GM19099 (cell line): ENCODE measurements around the gene PEAR1.

Experiments used
- POLR2A ChIP-seq: IDR thresholded peaks from 3 replicates; pipeline ENCODE4 v1.6.1; 2011; ENCODE audit warnings: low read depth; ENCODE audit not compliant: insufficient read length; ENCODE audit errors: extremely low read depth

The PEAR1 gene

DNA sequence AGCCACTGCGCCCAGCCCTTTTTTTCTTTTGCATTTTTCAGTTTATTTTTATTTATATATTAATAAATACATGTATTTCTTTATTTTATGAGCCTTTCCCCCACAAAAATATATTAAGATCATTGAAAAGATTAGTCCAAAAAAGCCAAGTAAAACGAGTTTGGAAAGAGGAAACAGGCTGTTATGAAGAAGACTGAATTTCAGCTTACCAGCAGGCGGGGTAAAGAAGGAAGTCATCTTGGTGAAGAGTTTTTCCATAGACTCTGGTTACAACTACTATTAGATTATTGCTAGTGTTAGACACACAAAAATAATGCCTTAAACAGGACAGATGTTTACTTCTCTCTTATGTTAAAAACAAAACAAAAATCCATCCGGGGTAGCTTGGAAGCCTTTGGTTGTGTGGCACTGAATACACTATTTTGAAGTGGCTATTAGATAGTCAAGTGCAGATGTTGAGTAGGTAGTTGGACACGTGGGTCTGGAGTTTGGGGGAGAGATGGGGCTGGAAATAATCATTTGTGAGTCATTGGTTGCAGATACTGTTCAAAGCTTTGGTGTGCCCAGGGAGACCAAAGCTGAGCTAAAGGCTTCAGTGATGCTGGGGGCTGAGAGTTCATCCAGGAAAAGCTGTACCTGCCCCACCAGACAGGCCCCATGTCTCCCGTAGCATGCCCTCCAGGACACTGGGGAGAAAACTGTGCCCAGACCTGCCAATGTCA is 18.2 kb downstream of the PEAR1 start:
- TF ChIP-seq POLR2A = no peak

- TF ChIP-seq POLR2A = no peak
These were observed 18.8 kb downstream of the PEAR1 start for GRCh38 chr1:156912310-156912709.

- TF ChIP-seq POLR2A = no peak
These were observed 19.6 kb downstream of the PEAR1 start for GRCh38 chr1:156912861-156913808.

DNA sequence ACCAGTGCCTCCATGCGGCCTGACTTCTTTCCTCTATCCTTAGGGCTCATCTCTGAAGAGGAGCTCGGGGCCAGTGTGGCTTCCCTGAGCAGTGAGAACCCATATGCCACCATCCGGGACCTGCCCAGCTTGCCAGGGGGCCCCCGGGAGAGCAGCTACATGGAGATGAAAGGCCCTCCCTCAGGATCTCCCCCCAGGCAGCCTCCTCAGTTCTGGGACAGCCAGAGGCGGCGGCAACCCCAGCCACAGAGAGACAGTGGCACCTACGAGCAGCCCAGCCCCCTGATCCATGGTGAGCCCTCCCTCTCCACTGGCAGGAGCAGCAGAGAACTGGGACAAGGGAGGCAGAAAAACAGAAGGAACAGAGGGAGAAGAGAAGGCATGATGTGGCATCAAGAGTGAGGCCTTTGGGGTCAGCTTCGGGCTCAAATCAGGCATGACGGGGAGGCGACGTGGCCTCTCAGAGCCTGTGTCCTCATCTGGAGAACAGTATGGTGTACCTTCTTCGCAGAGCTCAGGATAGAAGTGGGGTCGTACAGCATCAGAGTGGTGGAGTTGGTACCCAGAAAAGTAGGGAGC is 20.4 kb downstream of the PEAR1 start:
- TF ChIP-seq POLR2A = no peak

DNA sequence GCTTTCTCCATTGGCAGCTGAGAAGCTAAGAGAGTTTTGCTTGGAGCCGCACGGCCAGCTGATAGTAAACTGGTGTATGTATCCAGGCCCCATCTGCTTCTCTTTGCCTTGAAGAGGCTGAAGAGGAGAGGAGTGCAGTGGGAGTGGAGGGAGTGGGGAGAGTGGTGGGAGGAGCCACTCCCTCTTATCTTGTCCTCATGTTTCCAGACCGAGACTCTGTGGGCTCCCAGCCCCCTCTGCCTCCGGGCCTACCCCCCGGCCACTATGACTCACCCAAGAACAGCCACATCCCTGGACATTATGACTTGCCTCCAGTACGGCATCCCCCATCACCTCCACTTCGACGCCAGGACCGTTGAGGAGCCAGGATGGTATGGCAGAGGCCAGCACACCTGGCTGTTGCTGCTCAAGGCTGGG is 20.9 kb downstream of the PEAR1 start:
- no peak for TF ChIP-seq POLR2A

DNA sequence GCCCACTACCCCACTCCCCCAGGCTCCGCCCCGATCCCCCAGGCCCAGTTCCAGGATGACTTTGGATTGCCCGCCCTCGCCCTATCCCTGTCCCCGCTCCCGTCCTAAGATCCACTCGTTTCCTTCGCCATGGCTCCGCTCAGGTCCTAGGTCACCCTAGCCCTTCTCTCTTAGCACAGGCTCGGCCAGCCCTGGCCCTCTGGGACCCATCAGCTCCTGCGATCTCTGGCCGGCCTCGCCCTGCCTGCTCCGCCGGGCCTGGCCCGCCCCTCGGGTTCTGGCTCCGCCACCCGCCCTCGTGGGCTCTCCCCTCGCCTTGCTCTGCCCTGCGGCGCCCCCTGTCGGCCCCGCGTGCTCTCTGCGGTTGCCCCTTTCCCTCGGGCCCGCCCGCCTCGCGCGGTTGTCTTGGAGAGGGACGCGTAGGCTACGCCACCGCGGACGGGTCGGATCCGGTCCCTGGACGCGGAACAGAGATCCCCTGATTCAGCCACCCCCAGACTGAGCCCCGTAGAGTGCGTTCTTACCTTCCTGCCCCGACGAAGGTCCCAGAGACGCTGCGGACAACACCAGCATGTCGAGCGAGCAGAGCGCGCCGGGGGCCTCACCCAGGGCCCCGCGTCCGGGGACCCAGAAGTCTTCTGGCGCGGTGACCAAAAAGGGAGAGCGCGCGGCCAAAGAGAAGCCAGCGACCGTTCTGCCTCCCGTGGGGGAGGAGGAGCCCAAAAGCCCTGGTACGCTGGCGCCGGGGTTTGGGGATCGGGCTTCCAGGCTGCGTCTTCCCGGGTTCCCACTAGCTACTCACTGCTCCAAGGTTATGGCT is 26.9 kb downstream of the PEAR1 start, which contains the start of gene LRRC71:
Gene LRRC71 (plus strand): TSS at position 400 of the 820 bp plus-strand sequence. CDS start 172 bp downstream, at position 572.
- TF ChIP-seq POLR2A = no peak

GRCh38 chr1:156921053-156921529 is 27.6 kb downstream of the PEAR1 start:
- no peak for TF ChIP-seq POLR2A

DNA sequence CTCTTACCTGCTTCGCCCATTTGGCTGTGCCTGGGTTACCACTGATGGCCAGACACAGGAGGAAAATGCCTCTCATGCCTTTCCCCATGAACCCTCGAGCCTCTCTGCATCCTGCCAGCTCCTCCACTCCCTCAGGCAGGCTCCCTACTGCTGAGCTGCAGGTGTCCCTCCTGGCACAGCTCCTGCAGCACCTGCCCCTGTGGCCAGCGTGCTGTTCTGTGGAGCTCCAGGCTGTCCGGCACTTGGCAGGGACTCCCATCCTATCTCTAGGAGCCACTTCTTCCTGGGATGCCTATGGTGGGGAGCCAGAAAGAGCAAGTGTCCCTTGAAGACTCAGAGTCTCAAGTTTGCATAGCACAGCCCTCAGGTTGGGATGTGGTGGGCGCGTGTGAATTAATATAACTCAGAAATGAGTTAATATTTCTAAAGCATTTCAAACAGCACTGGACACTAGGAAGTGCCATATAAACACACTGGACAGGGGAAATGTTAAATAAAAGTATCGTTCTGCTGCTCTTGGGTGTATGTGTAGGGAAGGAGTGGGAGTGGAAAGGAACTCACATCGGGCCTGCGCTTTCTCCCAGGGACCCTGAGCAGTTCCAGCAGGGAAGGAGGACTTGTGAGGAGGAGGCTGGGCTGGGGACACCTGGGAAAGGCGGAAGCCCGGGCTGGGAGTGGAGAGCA is 29.6 kb downstream of the PEAR1 start:
- no peak for TF ChIP-seq POLR2A

DNA sequence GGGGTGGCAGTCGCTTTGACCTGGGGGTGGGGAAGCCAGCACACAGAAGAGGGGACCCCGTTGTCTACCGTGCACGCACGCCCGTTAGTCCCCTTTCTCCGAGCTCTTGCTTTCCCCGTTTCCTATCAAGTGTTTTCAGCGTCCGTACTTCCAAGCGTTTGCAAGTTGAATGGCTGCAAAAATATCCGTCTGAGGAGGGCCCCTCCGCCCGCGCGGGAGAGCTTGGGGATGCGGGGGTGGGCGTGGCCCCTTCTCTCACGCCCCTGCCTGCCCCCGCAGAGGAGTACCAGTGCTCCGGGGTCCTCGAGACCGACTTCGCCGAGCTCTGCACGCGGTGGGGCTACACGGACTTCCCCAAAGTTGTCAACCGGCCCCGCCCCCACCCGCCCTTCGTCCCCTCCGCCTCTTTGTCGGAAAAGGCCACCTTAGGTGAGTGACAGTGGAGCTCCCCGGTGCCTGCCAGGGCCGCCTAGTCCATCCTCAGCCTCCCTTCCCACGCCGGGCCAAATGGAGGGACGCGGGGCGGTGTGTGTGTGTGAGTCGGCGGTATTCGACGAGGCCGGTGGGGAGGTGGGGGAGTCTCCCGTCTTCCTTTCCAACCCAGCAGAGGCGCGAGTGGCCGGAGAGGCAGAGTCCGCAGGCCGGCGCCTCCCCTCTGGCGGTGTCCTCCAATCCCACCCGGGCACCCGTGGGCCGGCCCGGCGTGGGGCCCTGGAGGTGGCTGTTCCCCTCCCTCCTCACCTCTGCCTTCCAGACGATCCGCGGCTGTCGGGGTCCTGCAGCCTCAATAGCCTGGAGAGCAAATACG is 30.4 kb downstream of the PEAR1 start:
- TF ChIP-seq POLR2A = no peak

- TF ChIP-seq POLR2A = no peak
These were observed 31.1 kb downstream of the PEAR1 start for GRCh38 chr1:156924478-156925153.

DNA sequence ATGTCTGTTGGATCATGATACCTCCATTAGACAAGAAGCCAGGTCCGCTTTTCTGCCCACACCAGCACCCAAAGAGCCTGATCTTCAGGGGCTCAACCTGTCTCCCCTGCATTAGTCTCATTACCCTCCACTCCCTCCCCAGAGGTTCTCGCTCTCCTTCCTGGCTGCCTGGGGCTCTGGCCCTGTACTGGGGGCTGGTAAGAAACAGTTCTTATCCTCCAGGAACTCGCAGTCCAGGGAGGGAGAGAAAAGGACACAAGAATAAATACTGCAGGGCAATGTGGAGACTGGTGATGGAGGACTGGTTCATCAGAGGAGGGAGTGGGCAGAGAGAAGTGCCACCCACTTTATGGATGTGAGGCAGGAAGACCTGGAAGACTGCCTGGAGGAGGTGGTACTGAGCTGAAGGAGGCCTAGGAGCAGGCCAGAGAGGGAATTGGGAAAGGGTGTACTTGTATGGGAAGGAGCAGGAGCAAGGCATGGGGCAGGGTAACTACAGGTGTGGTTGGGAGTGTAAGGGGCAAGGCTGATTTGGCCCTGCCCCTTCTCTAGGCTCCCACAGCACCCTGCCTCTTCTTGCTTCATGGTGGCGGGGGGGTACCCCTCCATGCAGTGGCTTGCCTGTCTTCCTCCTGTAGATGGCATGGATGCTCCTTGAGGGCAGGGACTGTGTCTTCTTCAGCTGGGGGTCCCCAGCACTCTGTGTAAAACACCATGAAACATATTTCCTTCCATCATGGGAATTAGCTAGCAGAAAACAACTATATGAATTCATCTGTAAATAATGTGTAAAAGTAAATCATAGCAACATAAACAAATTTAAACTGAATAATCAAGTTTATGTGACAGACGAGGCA is 31.9 kb downstream of the PEAR1 start:
- no peak for TF ChIP-seq POLR2A

- no peak for TF ChIP-seq POLR2A
These were observed 32.7 kb downstream of the PEAR1 start for GRCh38 chr1:156926175-156926574.
